A549 treated with Mapracorat at 1 μM for 4 hours (cell line): Measurements from ENCODE around the gene LRRC3. TPM values are rescaled to one million over a fixed set of nuclear protein-coding genes. Genes with fewer than 3 reads are reported as not detected.

Source experiments
- total RNA-seq: library from RNA; stranded (reverse); fragments of 200-300 nt; extraction: Qiagen RNA extraction; gene quantifications from 5 replicates; pipeline ENCODE4 v1.2.3, GENCODE V29; 2022

The LRRC3 gene, protein sequence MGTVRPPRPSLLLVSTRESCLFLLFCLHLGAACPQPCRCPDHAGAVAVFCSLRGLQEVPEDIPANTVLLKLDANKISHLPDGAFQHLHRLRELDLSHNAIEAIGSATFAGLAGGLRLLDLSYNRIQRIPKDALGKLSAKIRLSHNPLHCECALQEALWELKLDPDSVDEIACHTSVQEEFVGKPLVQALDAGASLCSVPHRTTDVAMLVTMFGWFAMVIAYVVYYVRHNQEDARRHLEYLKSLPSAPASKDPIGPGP
- 1.5 to 2.3 TPM (median 2.1 TPM) in 5 replicates for total RNA-seq

DNA sequence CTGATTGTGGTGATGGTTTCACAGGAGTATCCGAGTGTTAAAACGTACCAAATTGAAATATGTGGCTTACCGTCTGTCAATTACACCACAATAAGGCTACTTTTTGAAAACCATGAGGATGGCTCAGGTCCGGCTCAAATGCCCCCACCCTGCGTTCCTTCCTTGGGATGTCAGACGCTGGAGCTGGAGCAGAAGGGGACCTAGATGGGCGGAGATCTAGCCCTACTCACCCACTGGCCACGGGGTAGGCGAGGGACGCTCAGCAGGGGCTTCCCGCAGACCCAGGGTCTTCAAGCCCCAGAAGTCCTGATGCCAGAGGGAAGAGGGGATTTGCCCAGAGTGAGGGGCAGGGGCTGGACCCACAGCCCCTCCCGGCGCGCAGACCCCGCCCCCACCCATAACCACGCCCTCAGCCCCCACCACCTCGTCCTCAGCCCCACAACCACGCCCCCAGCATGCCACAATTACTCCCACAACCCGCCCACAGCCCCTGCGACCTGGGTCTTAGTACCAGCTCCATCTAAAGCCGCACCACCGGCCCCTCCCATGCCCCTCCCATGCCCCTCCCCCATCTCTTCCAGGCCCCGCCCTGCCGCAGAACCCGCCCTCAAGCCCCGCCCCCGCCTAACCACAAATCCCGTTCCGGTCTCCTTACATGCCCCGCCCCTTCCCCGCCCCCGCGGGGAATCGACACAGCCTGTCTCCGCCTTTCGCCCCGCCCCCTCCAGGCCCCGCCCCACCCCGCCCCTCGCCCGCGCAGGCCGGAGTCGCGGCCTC, at the start of gene LRRC3:
Gene LRRC3, plus strand, starts transcription at position 764 of the 777 bp plus-strand sequence. CDS start 1,135 bp downstream, outside the sequence.

Other genes starting within 250 kb of the LRRC3 start
- 2.9 to 4.4 TPM (median 4.0 TPM) in 5 replicates for gene ICOSLG, start 214.6 kb upstream of the LRRC3 start, total RNA-seq
- gene DNMT3L, start 193.6 kb upstream of the LRRC3 start, total RNA-seq = not detected in 5 replicates
- gene AIRE, start 169.6 kb upstream of the LRRC3 start, total RNA-seq = not detected in 5 replicates
- 37.3 to 50.4 TPM (median 47.4 TPM) in 5 replicates for gene PFKL, start 155.5 kb upstream of the LRRC3 start, total RNA-seq
- 5.2 to 11.5 TPM (median 8.8 TPM) in 5 replicates for gene CFAP410, start 116.1 kb upstream of the LRRC3 start, total RNA-seq
- 5.5 to 10.6 TPM (median 8.1 TPM) in 5 replicates for gene TRPM2, start 101.9 kb upstream of the LRRC3 start, total RNA-seq
- not detected in 5 replicates for gene KRTAP10-1, start 84.7 kb downstream of the LRRC3 start, total RNA-seq
- not detected in 5 replicates for gene KRTAP10-2, start 96.0 kb downstream of the LRRC3 start, total RNA-seq
- not detected in 5 replicates for gene KRTAP10-3, start 103.3 kb downstream of the LRRC3 start, total RNA-seq
- gene KRTAP10-4, start 118.2 kb downstream of the LRRC3 start, total RNA-seq = not detected in 5 replicates
- not detected in 5 replicates for gene KRTAP10-5, start 125.1 kb downstream of the LRRC3 start, total RNA-seq
- not detected in 5 replicates for gene KRTAP10-6, start 137.0 kb downstream of the LRRC3 start, total RNA-seq
- gene KRTAP10-7, start 145.1 kb downstream of the LRRC3 start, total RNA-seq = not detected in 5 replicates
- not detected in 5 replicates for gene KRTAP10-8, start 156.6 kb downstream of the LRRC3 start, total RNA-seq
- gene KRTAP10-9, start 171.6 kb downstream of the LRRC3 start, total RNA-seq = not detected in 5 replicates
- not detected in 5 replicates for gene KRTAP10-10, start 181.8 kb downstream of the LRRC3 start, total RNA-seq
- gene KRTAP10-11, start 190.9 kb downstream of the LRRC3 start, total RNA-seq = not detected in 5 replicates
- not detected in 5 replicates for gene KRTAP12-4, start 199.1 kb downstream of the LRRC3 start, total RNA-seq
- not detected in 5 replicates for gene KRTAP12-3, start 202.4 kb downstream of the LRRC3 start, total RNA-seq
- not detected in 5 replicates for gene KRTAP12-2, start 211.4 kb downstream of the LRRC3 start, total RNA-seq
- not detected in 5 replicates for gene KRTAP12-1, start 226.7 kb downstream of the LRRC3 start, total RNA-seq
- gene KRTAP10-12, start 241.7 kb downstream of the LRRC3 start, total RNA-seq = not detected in 5 replicates